Thyroid gland (tissue), 4 donors: ENCODE measurements around the gene RNF151.

Experiments used
- CTCF ChIP-seq, 6 experiments: fragments of 200-600 bp in 3 of 6; fragments of 450-650 bp in 3 of 6; sonication (generic) in 3 of 6; IDR thresholded peaks; one replicate each; pipeline ENCODE4 v1.5.1; 2016 to 2019; ENCODE audit warnings: antibody characterized with exemption in 6 of 6, mild to moderate bottlenecking in 2 of 6, inconsistent platforms in 1 of 6, moderate library complexity in 1 of 6
- POLR2A ChIP-seq, 2 donors: fragments of 450-650 bp; IDR thresholded peaks; one replicate each; pipeline ENCODE4 v1.6.1; 2017; ENCODE audit warnings: antibody characterized with exemption in 2 of 2, mild to moderate bottlenecking in 2 of 2, moderate library complexity in 1 of 2

- TF ChIP-seq CTCF (IDR thresholded peaks at IDR 0.05) (no peak), POLR2A (IDR thresholded peaks at IDR 0.05) (no peak)
Measured at GRCh38 chr16:2006317-2006716, 39.7 kb downstream of the RNF151 start.
